GM18498 (cell line): ENCODE results near the gene PMP22.
"Not testable (repeated sequence)": the region's sequence is repeated elsewhere in the genome, so short reads cannot be mapped to it uniquely, and the experiment has no call there.

Experiments
- ATAC-seq: cut with Tn5 transposase; IDR thresholded peaks from one replicate; pipeline ENCODE4 v1.9.1; 2021; ENCODE audit warnings: mild to moderate bottlenecking, moderate library complexity; ENCODE audit not compliant: unreplicated experiment

The PMP22 gene

GRCh38 chr17:15257258-15257788 lies 7.8 kb downstream of the PMP22 start:
- peak; percentile 81 for ATAC-seq

GRCh38 chr17:15256689-15257088 lies 8.4 kb downstream of the PMP22 start:
- ATAC-seq: no peak

DNA sequence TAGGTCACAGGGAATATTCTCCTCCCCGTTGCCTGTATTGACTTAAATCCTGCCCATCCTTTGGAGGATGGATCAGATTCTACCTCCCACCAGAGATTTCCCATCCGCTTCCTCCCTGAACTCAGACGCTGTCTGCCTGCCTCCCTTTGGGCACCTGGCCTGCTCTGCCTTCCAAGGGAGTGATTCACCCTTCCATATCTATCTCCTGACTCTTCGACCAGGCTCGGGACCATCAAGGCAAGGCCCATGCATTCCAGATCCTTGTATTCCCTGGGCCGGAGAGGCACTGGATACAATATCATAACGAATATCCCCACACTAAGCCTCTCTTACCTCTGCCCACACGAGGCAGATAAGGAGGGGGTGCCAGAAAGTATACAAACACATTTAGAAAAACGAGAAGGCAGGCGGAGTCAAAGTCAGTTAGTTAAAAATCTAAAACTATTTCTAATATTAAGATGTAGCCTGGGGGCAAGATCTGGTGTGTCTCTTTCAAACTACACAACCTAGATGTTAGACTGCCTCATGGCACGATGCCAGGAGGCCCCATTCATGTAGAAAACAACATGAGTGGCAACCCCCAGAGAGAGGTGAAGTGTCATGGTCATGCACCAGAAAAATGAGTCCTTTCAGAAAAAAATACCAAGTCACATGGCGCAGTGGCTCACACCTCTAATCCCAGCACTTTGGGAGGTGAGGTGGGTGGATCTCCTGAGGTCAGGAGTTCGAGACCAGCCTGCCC lies 9.2 kb downstream of the PMP22 start:
- ATAC-seq: no peak

GRCh38 chr17:15250135-15250860 lies 14.8 kb downstream of the PMP22 start:
- ATAC-seq: no peak

DNA sequence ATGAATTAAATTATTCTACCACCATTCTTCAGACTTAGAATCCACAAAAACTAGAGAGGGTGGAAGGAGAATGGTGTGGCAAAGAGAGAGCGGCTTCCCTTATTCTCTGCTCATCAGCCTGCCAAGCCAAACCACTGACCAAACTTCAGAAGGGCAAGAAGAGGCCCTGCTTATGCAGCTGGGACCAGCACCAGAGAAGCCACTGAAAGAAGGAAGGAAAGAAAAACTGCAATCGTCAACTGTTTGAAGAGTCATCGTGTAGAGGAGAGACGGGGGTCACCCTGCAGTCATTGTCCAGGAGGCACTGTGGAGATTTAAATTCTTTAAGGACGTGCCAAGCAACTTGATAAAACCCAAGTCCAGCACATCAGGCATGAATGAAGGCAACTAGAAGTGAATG lies 15.6 kb downstream of the PMP22 start:
- no peak for ATAC-seq

- ATAC-seq: no peak
Observed at GRCh38 chr17:15247891-15248529, 17.1 kb downstream of the PMP22 start.

GRCh38 chr17:15245054-15245453 lies 20.1 kb downstream of the PMP22 start:
- no peak for ATAC-seq

DNA sequence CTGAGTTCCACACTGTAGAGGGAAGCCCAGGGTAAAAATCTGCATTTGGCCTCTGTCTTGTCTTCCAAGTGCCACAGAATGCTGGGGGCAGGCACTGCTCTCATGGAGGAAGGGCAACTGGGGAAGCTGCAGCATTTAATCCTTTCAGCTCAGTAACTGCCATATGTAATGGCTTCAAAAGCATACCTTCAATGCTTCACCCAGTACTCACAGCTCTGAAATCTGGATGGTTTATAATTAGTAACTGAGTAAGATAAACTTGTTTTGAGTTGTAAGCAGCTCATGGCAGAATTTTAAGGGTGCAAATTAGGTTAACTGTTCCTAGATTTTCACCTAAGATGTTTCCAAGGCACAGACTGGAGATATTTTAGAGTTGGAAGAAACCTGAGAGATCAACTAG lies 24.5 kb downstream of the PMP22 start:
- ATAC-seq: no peak

DNA sequence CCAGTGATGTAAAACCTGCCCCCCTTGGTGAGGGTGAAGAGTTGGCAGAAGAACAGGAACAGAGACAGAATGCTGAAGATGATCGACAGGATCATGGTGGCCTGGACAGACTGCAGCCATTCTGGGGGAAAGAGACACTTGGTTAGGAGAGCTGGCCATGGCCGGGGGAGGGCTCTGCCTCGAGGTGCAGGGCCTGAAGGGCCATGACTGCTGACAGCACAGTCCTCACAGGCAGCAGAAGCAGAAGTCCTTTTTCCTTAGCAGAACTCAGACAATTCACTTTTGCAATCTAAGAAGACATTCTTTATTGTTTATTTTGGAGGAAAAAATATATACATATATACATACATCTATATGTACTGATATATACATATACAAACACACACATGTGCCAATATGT lies 25.6 kb downstream of the PMP22 start:
- ATAC-seq: no peak

- no peak for ATAC-seq
Observed at GRCh38 chr17:15238676-15239422, 26.3 kb downstream of the PMP22 start.

DNA sequence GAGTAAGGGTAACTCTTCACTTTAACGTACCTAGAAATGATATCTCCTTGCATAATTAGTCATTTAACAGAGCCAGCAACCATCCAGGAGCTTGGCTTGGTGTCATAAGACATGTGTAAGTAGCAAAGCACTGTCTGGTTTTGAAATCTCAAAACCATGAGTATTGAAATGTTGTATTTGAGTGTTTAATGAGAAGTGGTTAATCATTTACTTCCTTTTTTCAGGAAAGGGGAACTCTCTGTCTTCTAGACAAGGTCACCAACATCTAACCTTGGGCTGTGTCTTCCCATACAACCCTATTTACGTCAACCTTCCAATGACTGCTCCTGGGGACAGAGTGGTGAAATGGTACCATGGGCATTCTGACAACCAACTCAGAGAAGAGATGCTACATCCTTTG lies 27.1 kb downstream of the PMP22 start:
- no peak for ATAC-seq

DNA sequence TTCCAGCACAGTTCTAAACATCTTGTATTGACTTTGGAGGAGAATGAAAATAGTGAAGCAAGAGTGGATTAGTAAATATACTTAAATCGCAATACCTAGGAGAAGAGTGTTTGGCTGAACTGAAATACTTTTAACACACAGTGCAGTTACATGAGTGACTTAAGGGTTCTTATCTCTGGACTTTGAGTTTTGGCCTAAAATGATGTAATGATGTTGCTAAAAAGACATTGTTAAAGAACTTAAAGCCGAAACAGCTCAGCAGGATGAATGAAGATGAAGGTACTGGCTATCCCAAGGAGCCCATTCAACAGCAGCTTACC lies 28.1 kb downstream of the PMP22 start:
- no peak for ATAC-seq

- ATAC-seq: no peak
Observed at GRCh38 chr17:15236281-15237105, 28.6 kb downstream of the PMP22 start.

DNA sequence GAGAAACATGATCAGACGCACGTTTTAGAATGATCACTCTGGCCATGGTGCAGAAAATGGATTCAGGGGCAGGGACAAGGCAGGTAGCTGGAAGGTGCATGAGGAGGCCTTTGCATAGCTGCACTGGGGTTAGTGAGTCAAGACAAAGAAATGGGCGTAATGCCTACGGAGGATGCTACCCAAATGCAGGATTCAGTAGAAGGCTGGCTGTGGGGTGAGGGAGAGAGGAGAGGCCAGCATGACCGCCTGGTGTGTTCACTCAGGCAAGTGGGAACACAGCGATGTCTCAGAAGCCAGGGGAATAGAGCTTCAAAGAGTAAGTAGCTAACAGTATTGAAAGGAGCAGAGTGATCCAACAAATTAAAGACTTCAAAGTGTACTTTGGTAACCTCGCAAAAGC lies 31.2 kb downstream of the PMP22 start:
- ATAC-seq: no peak

- ATAC-seq: no peak
Observed at GRCh38 chr17:15233022-15233805, 31.9 kb downstream of the PMP22 start.

GRCh38 chr17:15232517-15232915 lies 32.6 kb downstream of the PMP22 start:
- no peak for ATAC-seq

GRCh38 chr17:15231851-15232516 lies 33.1 kb downstream of the PMP22 start:
- ATAC-seq: no peak

GRCh38 chr17:15230866-15231265 lies 34.3 kb downstream of the PMP22 start:
- no peak for ATAC-seq

DNA sequence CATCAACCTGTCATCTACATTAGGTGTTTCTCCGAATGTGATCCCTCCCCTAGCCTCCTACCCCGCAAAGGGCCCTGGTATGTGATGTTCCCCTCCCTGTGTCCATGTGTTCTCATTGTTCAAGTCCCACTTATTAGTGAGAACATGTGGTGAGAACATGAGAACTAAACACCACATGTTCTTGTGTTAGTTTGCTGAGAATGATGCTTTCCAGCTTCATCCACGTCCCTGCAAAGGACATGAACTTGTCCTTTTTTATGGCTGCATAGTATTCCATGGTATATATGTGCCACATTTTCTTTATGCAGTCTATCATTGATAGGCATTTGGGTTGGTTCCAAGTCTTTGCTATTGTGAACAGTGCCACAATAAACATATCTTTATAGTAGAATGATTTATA lies 43.3 kb downstream of the PMP22 start:
- not testable (repeated sequence) for ATAC-seq
